H1 (cell line): Measurements from ENCODE around the gene PHACTR2. TPM values are rescaled to one million over a fixed set of nuclear protein-coding genes. Genes with fewer than 3 reads are reported as not detected.

ENCODE experiments used
- CTCF ChIA-PET: fragments of 300-600 bp; sonication (Branson Sonifier 250); formaldehyde crosslinking; loops from one replicate; lab custom pipeline; 2021; ENCODE audit not compliant: partially characterized antibody; lab: Charles Lee
- POLR2A ChIA-PET: fragments of 300-600 bp; sonication (Branson Sonifier 250); formaldehyde crosslinking; loops from one replicate; lab custom pipeline; 2021; ENCODE audit warnings: inconsistent platforms; ENCODE audit not compliant: partially characterized antibody; lab: Charles Lee
- DNase-seq, 2 experiments: peaks; one replicate each; pipeline versions ENCODE4 v3.0.0 to v3.0.0-alpha.2; 2010 to 2022; ENCODE audit warnings: low spot score in 2 of 2, low read depth in 1 of 2, mixed read lengths in 1 of 2
- FAIRE-seq: peaks from 2 replicates; lab custom pipeline; 2011; peaks lifted over from hg19 to GRCh38; lab: Jason Lieb, UNC
- H2AFZ ChIP-seq: 2 replicates; pipeline ENCODE4 v1.8.1; 2012; ENCODE audit warnings: low read length, inconsistent platforms
- H2AK5ac ChIP-seq: 2 replicates; pipeline ENCODE4 v1.6.1; 2013; ENCODE audit warnings: low read depth, low read length
- H2BK120ac ChIP-seq: replicated peaks from 2 replicates; pipeline ENCODE3; 2013; ENCODE audit warnings: low read depth, low read length, inconsistent platforms
- H2BK12ac ChIP-seq: 2 replicates; pipeline ENCODE4 v1.6.1; 2013; ENCODE audit warnings: low read depth, low read length
- H2BK15ac ChIP-seq: 2 replicates; pipeline ENCODE4 v1.6.1; 2013; ENCODE audit warnings: low read length
- H2BK20ac ChIP-seq: 2 replicates; pipeline ENCODE4 v1.6.1; 2013; ENCODE audit warnings: low read length
- H2BK5ac ChIP-seq: 2 replicates; pipeline ENCODE4 v1.6.1; 2013; ENCODE audit warnings: low read depth, low read length
- H3K14ac ChIP-seq: 2 replicates; pipeline ENCODE4 v1.6.1; 2013; ENCODE audit warnings: inconsistent platforms; ENCODE audit not compliant: insufficient read length
- H3K18ac ChIP-seq: 2 replicates; pipeline ENCODE4 v1.6.1; 2013; ENCODE audit warnings: low read length; ENCODE audit errors: extremely low read depth
- H3K23ac ChIP-seq: 2 replicates; pipeline ENCODE4 v1.6.1; 2013; ENCODE audit warnings: inconsistent platforms; ENCODE audit not compliant: insufficient read length
- H3K23me2 ChIP-seq: 2 replicates; pipeline ENCODE4 v1.6.1; 2013; ENCODE audit warnings: low read depth, low read length
- H3K27ac ChIP-seq: 2 replicates; pipeline ENCODE4 v1.6.1; 2011; ENCODE audit warnings: low read depth, low read length, inconsistent platforms
- H3K27me3 ChIP-seq, 4 experiments: replicated peaks in 1 of 4; 1 replicate in 1 of 4; 2 replicates in 3 of 4; pipeline versions ENCODE4 v1.6.1 to v1.8.1; 2011 to 2013; ENCODE audit warnings: low read length in 3 of 4, mild to moderate bottlenecking in 3 of 4, inconsistent platforms in 2 of 4, mixed read lengths in 2 of 4, moderate library complexity in 1 of 4; ENCODE audit not compliant: control insufficient read depth in 3 of 4, insufficient read depth in 3 of 4; ENCODE audit errors: extremely low read depth in 1 of 4
- H3K36me3 ChIP-seq, 4 experiments: 2 replicates each; pipeline versions ENCODE4 v1.6.1 to v1.8.1; 2011 to 2013; ENCODE audit warnings: mild to moderate bottlenecking in 4 of 4, low read length in 3 of 4, moderate library complexity in 2 of 4, control low read depth in 1 of 4, inconsistent platforms in 1 of 4; ENCODE audit not compliant: insufficient read depth in 4 of 4, control insufficient read depth in 2 of 4
- H3K4ac ChIP-seq: replicated peaks from 2 replicates; pipeline ENCODE3; 2013; ENCODE audit warnings: low read length, low read depth, mixed read lengths, inconsistent platforms; ENCODE audit not compliant: insufficient read length
- H3K4me1 ChIP-seq, 4 experiments: replicated peaks in 1 of 4; 1 replicate in 1 of 4; 2 replicates in 3 of 4; pipeline versions ENCODE4 v1.6.1 to v1.8.1; 2011 to 2013; ENCODE audit warnings: low read length in 3 of 4, inconsistent platforms in 2 of 4, mixed read lengths in 1 of 4; ENCODE audit not compliant: insufficient read depth in 4 of 4, control insufficient read depth in 3 of 4
- H3K4me2 ChIP-seq, 2 experiments: 2 replicates each; pipeline versions ENCODE4 v1.6.1 to v1.8.1; 2011 to 2013; ENCODE audit warnings: low read depth in 2 of 2, low read length in 2 of 2, control low read depth in 1 of 2, inconsistent platforms in 1 of 2, mild to moderate bottlenecking in 1 of 2; ENCODE audit not compliant: insufficient read depth in 1 of 2
- H3K4me3 ChIP-seq, 4 experiments: fragments of 200-600, 300-600 bp in 1 of 4; sonication (generic), shearing (Covaris generic), sonication (Bioruptor Twin) in 1 of 4; 2 replicates each; pipeline versions ENCODE4 v1.5.1 to v1.8.1; 2011 to 2016; ENCODE audit warnings: low read length in 4 of 4, low read depth in 3 of 4, control low read depth in 2 of 4, inconsistent platforms in 2 of 4, mild to moderate bottlenecking in 2 of 4, mixed read lengths in 1 of 4, moderate library complexity in 1 of 4; ENCODE audit not compliant: insufficient read depth in 2 of 4; ENCODE audit errors: extremely low read depth in 1 of 4
- H3K56ac ChIP-seq: replicated peaks from 2 replicates; pipeline ENCODE3; 2013; ENCODE audit warnings: low read depth, mild to moderate bottlenecking, mixed read lengths, low read length, inconsistent platforms; ENCODE audit not compliant: insufficient read length
- H3K79me1 ChIP-seq: 2 replicates; pipeline ENCODE4 v1.6.1; 2013; ENCODE audit warnings: low read depth, low read length, control low read depth
- H3K79me2 ChIP-seq, 2 experiments: 2 replicates each; pipeline versions ENCODE4 v1.6.1 to v1.8.1; 2012 to 2013; ENCODE audit warnings: low read length in 2 of 2, mild to moderate bottlenecking in 2 of 2, inconsistent platforms in 1 of 2; ENCODE audit not compliant: insufficient read depth in 2 of 2, control insufficient read depth in 1 of 2
- H3K9ac ChIP-seq, 4 experiments: replicated peaks in 1 of 4; 1 replicate in 1 of 4; 2 replicates in 3 of 4; pipeline versions ENCODE4 v1.6.1 to v1.8.1; 2011 to 2013; ENCODE audit warnings: low read depth in 3 of 4, low read length in 3 of 4, control low read depth in 2 of 4, mild to moderate bottlenecking in 2 of 4, moderate library complexity in 2 of 4, inconsistent platforms in 1 of 4; ENCODE audit errors: extremely low read depth in 1 of 4
- H3K9me3 ChIP-seq, 2 experiments: 2 replicates each; pipeline versions ENCODE4 v1.6.1 to v1.8.1; 2012 to 2013; ENCODE audit warnings: mild to moderate bottlenecking in 2 of 2, moderate library complexity in 2 of 2, control low read depth in 1 of 2, inconsistent platforms in 1 of 2, low read depth in 1 of 2, low read length in 1 of 2, mixed read lengths in 1 of 2; ENCODE audit not compliant: insufficient read depth in 2 of 2
- H4K20me1 ChIP-seq, 2 experiments: replicated peaks in 1 of 2; 2 replicates each; pipeline versions ENCODE3 to v1.8.1; 2011 to 2013; ENCODE audit warnings: inconsistent platforms in 2 of 2, low read length in 2 of 2, mild to moderate bottlenecking in 1 of 2; ENCODE audit not compliant: insufficient read depth in 2 of 2, control insufficient read depth in 1 of 2
- H4K5ac ChIP-seq: 2 replicates; pipeline ENCODE4 v1.6.1; 2013; ENCODE audit warnings: low read length, low read depth, mixed read lengths, inconsistent platforms; ENCODE audit not compliant: insufficient read length
- H4K8ac ChIP-seq: 2 replicates; pipeline ENCODE4 v1.8.0; 2013; ENCODE audit warnings: mild to moderate bottlenecking, moderate library complexity, low read length, inconsistent platforms; ENCODE audit not compliant: insufficient read depth; ENCODE audit errors: extremely low read depth
- H4K91ac ChIP-seq: replicated peaks from 2 replicates; pipeline ENCODE3; 2013; ENCODE audit warnings: low read length, mixed read lengths, inconsistent platforms; ENCODE audit not compliant: insufficient read length
- BCL11A ChIP-seq, 2 experiments: IDR thresholded peaks; one replicate each; pipeline ENCODE4 v1.6.1; 2011; ENCODE audit warnings: low read depth in 2 of 2, low read length in 2 of 2, mild to moderate bottlenecking in 2 of 2
- POLR2A ChIP-seq, 2 experiments: IDR thresholded peaks; 1 replicate in 1 of 2; 2 replicates in 1 of 2; pipeline ENCODE4 v1.6.1; 2011; ENCODE audit warnings: low read depth in 2 of 2, low read length in 2 of 2, mild to moderate bottlenecking in 2 of 2; ENCODE audit errors: control extremely low read depth in 1 of 2
- RNF2 ChIP-seq: fragments of 200-900, 300-1000 bp; sonication (generic); IDR thresholded peaks from 2 replicates; pipeline ENCODE4 v1.7.1; 2016; ENCODE audit warnings: borderline replicate concordance, low read depth, mild to moderate bottlenecking, antibody characterized with exemption, low read length; ENCODE audit not compliant: poor library complexity, severe bottlenecking; ENCODE audit errors: missing control alignments
- WGBS, 2 experiments: shearing (Covaris generic) in 1 of 2; methylation state at CpG; one replicate each; pipeline versions ENCODE4 v1.1.6 to v1.1.7; 2013 to 2015; ENCODE audit warnings: low lambda C conversion rate in 2 of 2, mixed read lengths in 2 of 2, inconsistent platforms in 1 of 2, low coverage in 1 of 2, missing lambda C conversion rate in 1 of 2; ENCODE audit not compliant: insufficient replicate concordance in 2 of 2, insufficient coverage in 1 of 2, insufficient read length in 1 of 2; ENCODE audit errors: extremely low coverage in 1 of 2, missing lambda C conversion rate in 1 of 2; 5-methylcytosine and 5-hydroxymethylcytosine counted together
- polyA plus RNA-seq, 7 experiments: library from polyadenylated mRNA; depleted of rRNA in 3 of 7; stranded (reverse) in 5 of 7; unstranded in 2 of 7; fragments of >200 nt in 5 of 7; fragments of 200-250 nt in 2 of 7; gene quantifications; 1 replicate in 5 of 7; 2 replicates in 1 of 7; 4 replicates in 1 of 7; pipeline versions ENCODE4 v1.2.1 to v1.2.3, GENCODE V29; 2011 to 2013; ENCODE audit warnings: missing spikeins in 2 of 7, mixed read lengths in 2 of 7
- total RNA-seq: library from RNA; stranded (reverse); fragmentation: NEBNext Ultra II Directional; extraction: Animal tissue kit (Norgen Biotek cat#: 25700); gene quantifications from 2 replicates; pipeline ENCODE4 v1.2.1, GENCODE V29; 2021

The PHACTR2 gene
- total and polyA plus RNA-seq, 2 of the 8 experiments (the other 6 are each of a cell fraction or from before 2014, with no cell fraction given), result 16.9 to 131 TPM

- no peak overlapping the region for H3K14ac ChIP-seq
- no peak overlapping the region for H3K18ac ChIP-seq
- no peaks in the 10 kb centered on the region for H3K79me1 ChIP-seq
- peaks cover 0 to 3% of the 10 kb centered on the region in 2 experiments for H4K20me1 ChIP-seq
- H3K56ac ChIP-seq, result no peak overlapping the region
- no peaks in the 10 kb centered on the region for H3K9me3 ChIP-seq
- no peak overlapping the region for H2BK5ac ChIP-seq
- H3K27ac ChIP-seq, result no peak overlapping the region
- no peak overlapping the region for H3K4me3 ChIP-seq
- peaks cover 0 to 21% (median 10%) of the 10 kb centered on the region in 4 experiments; a peak in 3 of 8 replicates for H3K36me3 ChIP-seq
- ChIA-PET POLR2A (interaction anchor here (1.1 to 2.8 kb wide), 2 partner anchors 9 to 22 kb away, joined by 3 to 11 read pairs; no protein-coding TSS in a partner anchor), CTCF (interaction anchor here (1.1 to 1.4 kb wide), 2 partner anchors 9 to 18 kb away, joined by 3 to 4 read pairs; no protein-coding TSS in a partner anchor)
- H4K8ac ChIP-seq, result no peak overlapping the region
- H2BK12ac ChIP-seq, result no peak overlapping the region
- no peak overlapping the region for H2BK20ac ChIP-seq
- no peak for TF ChIP-seq RNF2
- TF ChIP-seq POLR2A (IDR thresholded peaks at IDR 0.05; ENCODE audit: control extremely low read depth in 1 of 2, low read depth in 2 of 2, low read length in 2 of 2), result no peak
- TF ChIP-seq BCL11A (IDR thresholded peaks at IDR 0.05; ENCODE audit: low read depth in 2 of 2, low read length in 2 of 2), result no peak
- peaks cover 0 to 6% of the 10 kb centered on the region in 2 experiments; a peak in 2 of 4 replicates for H3K79me2 ChIP-seq
- no peak overlapping the region for H2AFZ ChIP-seq
- FAIRE-seq (no peak), DNase-seq (no peak)
- no peak overlapping the region for H3K4me2 ChIP-seq
- H2BK120ac ChIP-seq, result no peak overlapping the region
- no peak overlapping the region for H3K9ac ChIP-seq
- H3K4me1 ChIP-seq, result no peaks in the 10 kb centered on the region
- no peak overlapping the region for H3K23ac ChIP-seq
- H2BK15ac ChIP-seq, result no peak overlapping the region
- H4K91ac ChIP-seq, result no peak overlapping the region
- no peaks in the 10 kb centered on the region for H3K27me3 ChIP-seq
- no peaks in the 10 kb centered on the region for H3K23me2 ChIP-seq
- no peak overlapping the region for H4K5ac ChIP-seq
- no peak overlapping the region for H2AK5ac ChIP-seq
- WGBS, 2 experiments, result 95% methylated on average over 4 of the region's 5 CpGs; no CpG with 5 or more reads in 1 of the 2 experiments
- no peak overlapping the region for H3K4ac ChIP-seq
These were observed 47.1 kb downstream of the PHACTR2 start for GRCh38 chr6:143724876-143725275.
